Astrocyte (in vitro differentiated cells and primary cell): ENCODE data around the gene ZNF341. TPM values are rescaled to one million over a fixed set of nuclear protein-coding genes. Genes with fewer than 3 reads are reported as not detected.

Experiments used
- DNase-seq: peaks from one replicate; pipeline ENCODE4 v3.0.0-alpha.2; 2010; ENCODE audit warnings: low read depth
- FAIRE-seq: peaks from 2 replicates; lab custom pipeline; 2011; peaks lifted over from hg19 to GRCh38; lab: Jason Lieb, UNC
- H2AFZ ChIP-seq: 2 replicates; pipeline ENCODE4 v1.6.0; 2012; ENCODE audit warnings: low read depth, low read length, inconsistent platforms
- H3K27ac ChIP-seq: 2 replicates; pipeline ENCODE4 v1.5.1; 2011; ENCODE audit warnings: low read depth, low read length, inconsistent platforms
- H3K27me3 ChIP-seq: 2 replicates; pipeline ENCODE4 v1.6.0; 2011; ENCODE audit warnings: low read length, inconsistent platforms; ENCODE audit not compliant: insufficient read depth
- H3K36me3 ChIP-seq: 2 replicates; pipeline ENCODE4 v1.5.1; 2011; ENCODE audit warnings: low read length, inconsistent platforms; ENCODE audit not compliant: insufficient read depth
- H3K4me1 ChIP-seq: 2 replicates; pipeline ENCODE4 v1.5.1; 2011; ENCODE audit warnings: low read length, inconsistent platforms; ENCODE audit not compliant: insufficient read depth
- H3K4me2 ChIP-seq: 2 replicates; pipeline ENCODE4 v1.6.0; 2012; ENCODE audit warnings: low read length, inconsistent platforms
- H3K4me3 ChIP-seq: 2 replicates; pipeline ENCODE4 v1.5.1; 2011; ENCODE audit warnings: low read depth, mild to moderate bottlenecking, low read length, inconsistent platforms; ENCODE audit not compliant: insufficient read depth
- H3K79me2 ChIP-seq: 2 replicates; pipeline ENCODE4 v1.6.0; 2012; ENCODE audit warnings: mild to moderate bottlenecking, low read length, inconsistent platforms; ENCODE audit not compliant: insufficient read depth
- H3K9ac ChIP-seq: 2 replicates; pipeline ENCODE4 v1.6.0; 2012; ENCODE audit warnings: mild to moderate bottlenecking, low read length, inconsistent platforms
- H3K9me3 ChIP-seq: 2 replicates; pipeline ENCODE4 v1.5.1; 2012; ENCODE audit warnings: low read depth, mild to moderate bottlenecking, low read length, inconsistent platforms; ENCODE audit not compliant: insufficient read depth
- H4K20me1 ChIP-seq: 2 replicates; pipeline ENCODE4 v1.6.0; 2012; ENCODE audit warnings: low read length, inconsistent platforms; ENCODE audit not compliant: insufficient read depth
- H3K27ac Mint-ChIP-seq: one replicate; pipeline ENCODE4 v1.8.0; 2021; ENCODE audit warnings: mild to moderate bottlenecking, mixed read lengths; ENCODE audit not compliant: unreplicated experiment
- H3K27me3 Mint-ChIP-seq: one replicate; pipeline ENCODE4 v1.8.0; 2021; ENCODE audit warnings: low read depth, mixed read lengths; ENCODE audit not compliant: unreplicated experiment
- H3K36me3 Mint-ChIP-seq: one replicate; pipeline ENCODE4 v1.8.0; 2021; ENCODE audit warnings: low read depth, mixed read lengths; ENCODE audit not compliant: unreplicated experiment
- H3K4me1 Mint-ChIP-seq: one replicate; pipeline ENCODE4 v1.8.0; 2021; ENCODE audit warnings: low read depth, mixed read lengths; ENCODE audit not compliant: unreplicated experiment
- H3K4me3 Mint-ChIP-seq: one replicate; pipeline ENCODE4 v1.8.0; 2021; ENCODE audit warnings: mild to moderate bottlenecking, moderate library complexity, mixed read lengths; ENCODE audit not compliant: unreplicated experiment
- H3K9me3 Mint-ChIP-seq: one replicate; pipeline ENCODE4 v1.8.0; 2021; ENCODE audit warnings: mild to moderate bottlenecking, mixed read lengths; ENCODE audit not compliant: unreplicated experiment
- CTCF ChIP-seq: IDR thresholded peaks from 2 replicates; pipeline ENCODE4 v1.5.1; 2011; ENCODE audit warnings: low read depth, mild to moderate bottlenecking, inconsistent platforms, low read length, moderate library complexity; ENCODE audit not compliant: insufficient read depth
- EZH2 ChIP-seq: IDR thresholded peaks from 2 replicates; pipeline ENCODE4 v1.6.1; 2012; ENCODE audit warnings: mild to moderate bottlenecking, low read length, inconsistent platforms; ENCODE audit not compliant: insufficient read depth
- total RNA-seq: library from RNA; stranded (reverse); gene quantifications from 2 replicates; pipeline ENCODE4 v1.2.1, GENCODE V29; 2021

Gene ZNF341
- total RNA-seq, 1 donor from 2014 or later = 2.0 TPM

- H3K4me1 ChIP-seq = peaks cover 11% of the 10 kb centered on the region
- H3K27ac ChIP-seq = no peak overlapping the region
- no peak overlapping the region for H3K4me2 ChIP-seq
- Mint-ChIP-seq H3K4me3 (no peak overlapping the region), H3K27me3 (peaks cover 14% of the 10 kb centered on the region), H3K27ac (no peak overlapping the region), H3K4me1 (peaks cover 10% of the 10 kb centered on the region), H3K9me3 (no peaks in the 10 kb centered on the region), H3K36me3 (peaks cover 1% of the 10 kb centered on the region)
- no peak overlapping the region for H2AFZ ChIP-seq
- DNase-seq (no peak), FAIRE-seq (no peak)
- no peak overlapping the region for H3K9ac ChIP-seq
- H3K4me3 ChIP-seq = no peak overlapping the region
- H4K20me1 ChIP-seq = no peaks in the 10 kb centered on the region
- H3K79me2 ChIP-seq = no peaks in the 10 kb centered on the region
- TF ChIP-seq CTCF (no peak), EZH2 (no peak)
- H3K36me3 ChIP-seq = no peaks in the 10 kb centered on the region
- no peaks in the 10 kb centered on the region for H3K9me3 ChIP-seq
- H3K27me3 ChIP-seq = no peaks in the 10 kb centered on the region
These were observed 53.7 kb downstream of the ZNF341 start for GRCh38 chr20:33785503-33785902.

GRCh38 chr20:33787253-33787891 is 55.6 kb downstream of the ZNF341 start:
- H3K4me1 Mint-ChIP-seq = peaks cover 10% of the 10 kb centered on the region
- Histone ChIP-seq H3K4me3 (no peak overlapping the region), H3K79me2 (no peaks in the 10 kb centered on the region), H3K27me3 (no peaks in the 10 kb centered on the region), H3K4me1 (peaks cover 11% of the 10 kb centered on the region), H3K9ac (no peak overlapping the region), H3K9me3 (no peaks in the 10 kb centered on the region), H4K20me1 (no peaks in the 10 kb centered on the region), H3K36me3 (no peaks in the 10 kb centered on the region), H3K4me2 (no peak overlapping the region), H3K27ac (no peak overlapping the region), H2AFZ (no peak overlapping the region)
- no peak overlapping the region for H3K4me3 Mint-ChIP-seq
- H3K36me3 Mint-ChIP-seq = peaks cover 5% of the 10 kb centered on the region
- DNase-seq = no peak
- TF ChIP-seq EZH2 (no peak), CTCF (no peak)
- no peak overlapping the region for H3K27ac Mint-ChIP-seq
- no peak for FAIRE-seq
- no peaks in the 10 kb centered on the region for H3K9me3 Mint-ChIP-seq
- peaks cover 17% of the 10 kb centered on the region for H3K27me3 Mint-ChIP-seq

GRCh38 chr20:33788351-33789049 is 56.7 kb downstream of the ZNF341 start:
- no peak overlapping the region for H3K4me2 ChIP-seq
- H3K79me2 ChIP-seq = no peaks in the 10 kb centered on the region
- no peaks in the 10 kb centered on the region for H3K9me3 ChIP-seq
- no peak overlapping the region for H3K27ac ChIP-seq
- H2AFZ ChIP-seq = no peak overlapping the region
- no peaks in the 10 kb centered on the region for H3K27me3 ChIP-seq
- Mint-ChIP-seq H3K36me3 (peaks cover 7% of the 10 kb centered on the region), H3K4me3 (no peak overlapping the region), H3K9me3 (no peaks in the 10 kb centered on the region), H3K27ac (no peak overlapping the region), H3K4me1 (peaks cover 13% of the 10 kb centered on the region), H3K27me3 (peaks cover 8% of the 10 kb centered on the region)
- no peak for TF ChIP-seq CTCF
- no peak for TF ChIP-seq EZH2
- peaks cover 14% of the 10 kb centered on the region for H3K4me1 ChIP-seq
- no peak overlapping the region for H3K9ac ChIP-seq
- no peak for DNase-seq
- H3K36me3 ChIP-seq = no peaks in the 10 kb centered on the region
- FAIRE-seq = no peak
- H4K20me1 ChIP-seq = no peaks in the 10 kb centered on the region
- no peak overlapping the region for H3K4me3 ChIP-seq
